ENCODE measurements around the gene LZTS3.
"Not testable (repeated sequence)": the region's sequence is repeated elsewhere in the genome, so short reads cannot be mapped to it uniquely, and the experiment has no call there.

LZTS3 gene

DNA sequence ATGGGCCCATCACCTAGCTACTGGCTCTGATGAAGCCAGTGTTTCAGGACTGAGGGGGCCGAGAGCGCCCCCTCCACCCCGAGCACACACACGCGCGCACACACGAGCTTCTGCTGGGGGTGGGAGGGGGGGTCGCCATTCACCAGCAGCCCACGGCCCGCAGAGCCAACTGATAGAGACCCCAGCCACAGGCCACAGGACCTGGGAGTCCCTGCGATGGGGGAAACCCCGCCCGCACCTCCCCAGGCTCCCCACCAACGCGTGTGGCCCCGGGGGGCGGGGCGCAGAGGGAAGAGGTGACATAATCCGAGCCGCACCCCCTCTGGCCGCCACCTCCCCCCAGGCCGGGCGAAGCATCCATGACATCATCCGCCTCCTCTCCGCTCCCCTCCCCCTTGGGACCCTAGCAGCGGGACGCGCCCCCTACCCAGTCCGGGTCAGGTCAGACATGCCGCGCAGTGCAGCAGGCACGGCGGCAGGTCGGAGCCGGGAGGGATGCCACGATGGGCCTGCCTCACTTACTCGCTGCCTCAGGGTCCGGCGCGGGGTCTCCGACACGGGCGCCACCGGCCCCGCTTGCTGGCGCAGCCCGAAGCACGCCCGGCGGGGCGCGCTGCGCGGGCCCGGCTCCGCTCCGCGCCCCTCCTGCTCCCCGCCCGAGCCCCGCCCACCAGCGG is at the start of gene LZTS3:
TSS of gene LZTS3 (minus strand) at position 617 of the 677 bp plus-strand sequence. CDS start 6,386 bp downstream, outside the sequence.
- peak; percentile 72 for DNase-seq

GRCh38 chr20:3221398-3222226 is 48.3 kb upstream of the LZTS3 start:
- DNase-seq = no peak

- peak; percentile 54 for DNase-seq
These were observed 45.1 kb upstream of the LZTS3 start for GRCh38 chr20:3218307-3218988.

DNA sequence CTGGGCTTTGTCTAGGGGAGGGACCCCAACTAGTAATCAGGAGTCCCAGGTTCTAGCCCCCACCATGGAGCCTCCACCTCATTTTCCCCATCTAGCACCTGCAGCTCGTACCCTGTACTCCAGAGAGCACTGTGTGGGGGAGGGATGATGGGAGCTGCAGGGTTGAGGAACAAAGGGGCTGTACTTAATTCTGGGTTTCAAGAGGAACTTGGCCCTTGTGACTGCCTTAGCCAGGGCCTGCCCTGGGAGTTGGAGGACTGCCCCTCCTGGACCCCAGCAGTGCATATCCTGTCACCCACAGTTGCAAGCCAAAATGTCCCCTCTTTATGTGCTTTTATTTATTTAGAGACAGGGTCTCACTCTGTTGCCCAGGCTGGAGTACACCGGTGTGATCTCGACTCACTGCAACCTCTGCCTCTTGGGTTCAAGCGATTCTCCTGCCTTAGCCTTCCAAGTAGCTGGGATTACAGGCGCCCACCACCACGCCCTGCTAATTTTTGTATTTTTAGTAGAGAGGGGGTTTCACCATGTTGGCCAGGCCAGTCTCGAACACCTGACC is 42.1 kb upstream of the LZTS3 start:
- not testable (repeated sequence) for DNase-seq

- DNase-seq = no peak
These were observed 39.9 kb upstream of the LZTS3 start for GRCh38 chr20:3213226-3213625.

- DNase-seq = no peak
These were observed 37.0 kb upstream of the LZTS3 start for GRCh38 chr20:3210346-3210745.

DNA sequence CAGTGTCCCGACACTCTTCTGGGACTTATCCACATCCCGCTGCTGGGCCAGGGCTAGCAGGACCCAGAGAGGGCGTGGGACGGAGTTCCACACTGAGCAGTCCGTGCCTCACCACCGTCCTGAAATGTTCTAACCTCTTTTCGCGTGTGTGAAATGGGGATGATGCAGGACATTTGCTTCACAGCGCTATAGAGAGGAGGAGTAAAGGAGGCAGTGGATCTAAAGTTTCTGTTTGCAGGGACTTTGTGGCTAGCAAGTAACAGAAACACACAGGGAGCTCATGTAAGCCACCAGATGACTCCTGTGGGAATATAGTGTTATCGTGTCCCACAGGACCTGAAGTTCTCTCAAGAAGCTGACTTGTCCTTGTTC is 36.6 kb upstream of the LZTS3 start:
- DNase-seq = peak; percentile 23

GRCh38 chr20:3209257-3209945 is 36.1 kb upstream of the LZTS3 start, which contains the start of gene ITPA:
Gene ITPA (plus strand): TSS chr20:3209498. CDS start chr20:3209552, 54 bp downstream.
- DNase-seq = peak; percentile 68

DNA sequence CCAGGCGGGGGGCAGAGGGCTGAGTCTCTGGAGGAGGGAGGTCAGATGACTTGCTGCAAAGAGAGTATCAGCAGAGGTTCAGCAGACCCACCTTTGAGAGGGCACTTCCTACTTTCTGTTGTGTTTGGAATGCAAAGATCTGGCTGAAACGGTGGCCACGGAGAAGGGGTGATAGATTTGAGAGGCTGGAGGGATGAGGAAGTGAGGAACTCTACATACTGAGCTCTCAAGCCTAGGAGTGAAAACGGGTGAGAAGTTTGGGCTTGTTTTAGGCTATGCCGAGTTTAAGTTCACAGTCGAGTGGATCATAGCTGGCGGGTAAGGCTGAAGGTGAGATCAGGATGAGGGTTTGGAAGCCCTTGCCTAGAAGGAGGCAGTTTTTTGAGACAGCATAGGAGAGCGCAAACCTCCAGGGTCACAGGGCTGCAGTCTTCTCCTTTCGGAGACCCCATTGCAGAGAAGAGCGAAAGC is 35.5 kb upstream of the LZTS3 start:
- peak; percentile 33 for DNase-seq

GRCh38 chr20:3204124-3204794 is 30.9 kb upstream of the LZTS3 start, which contains the start of gene DDRGK1:
Gene DDRGK1 (minus strand): TSS chr20:3204682. CDS start chr20:3204627, 55 bp downstream.
- DNase-seq = peak; percentile 89

- peak; percentile 43 for DNase-seq
These were observed 30.2 kb upstream of the LZTS3 start for GRCh38 chr20:3203315-3204123.

- DNase-seq = no peak
These were observed 29.6 kb upstream of the LZTS3 start for GRCh38 chr20:3202965-3203314.

DNA sequence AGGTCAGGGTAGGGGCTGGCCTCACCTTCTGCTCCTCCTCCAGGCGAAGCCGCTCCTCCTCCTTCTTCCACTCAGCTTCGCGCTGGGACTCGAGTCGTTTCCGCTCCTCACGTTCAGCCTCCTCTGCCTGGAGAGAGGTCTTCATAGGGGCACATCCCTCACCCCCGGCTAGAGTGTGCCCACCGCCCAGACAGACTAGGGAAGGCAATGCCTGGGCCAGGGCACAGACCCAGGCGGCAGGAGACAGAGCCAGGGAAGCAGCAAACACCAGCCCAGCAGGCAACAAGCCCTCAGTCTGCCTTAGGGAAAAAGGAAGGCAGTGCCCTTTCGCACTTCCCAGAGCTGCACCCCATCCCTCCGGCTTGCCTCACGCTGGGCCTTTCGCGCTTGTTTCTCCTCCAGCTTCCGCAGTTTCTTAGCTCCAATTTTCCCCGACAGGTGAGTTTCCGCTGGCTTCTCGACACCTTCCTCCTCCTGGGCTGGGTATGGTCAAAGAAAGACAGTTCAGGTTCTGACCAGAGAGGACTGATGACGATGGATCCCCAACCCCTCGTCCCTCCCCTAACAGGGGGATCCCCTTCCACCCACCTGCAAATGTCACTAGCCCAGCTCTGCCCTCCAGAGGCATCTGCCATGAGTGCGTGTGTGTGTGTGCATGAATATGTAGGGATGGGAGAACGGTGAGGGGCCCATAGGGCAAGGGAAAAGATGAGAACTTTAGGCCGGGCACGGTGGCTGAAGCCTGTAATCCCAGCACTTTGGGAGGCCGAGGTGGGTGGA is 26.8 kb upstream of the LZTS3 start:
- DNase-seq = no peak

DNA sequence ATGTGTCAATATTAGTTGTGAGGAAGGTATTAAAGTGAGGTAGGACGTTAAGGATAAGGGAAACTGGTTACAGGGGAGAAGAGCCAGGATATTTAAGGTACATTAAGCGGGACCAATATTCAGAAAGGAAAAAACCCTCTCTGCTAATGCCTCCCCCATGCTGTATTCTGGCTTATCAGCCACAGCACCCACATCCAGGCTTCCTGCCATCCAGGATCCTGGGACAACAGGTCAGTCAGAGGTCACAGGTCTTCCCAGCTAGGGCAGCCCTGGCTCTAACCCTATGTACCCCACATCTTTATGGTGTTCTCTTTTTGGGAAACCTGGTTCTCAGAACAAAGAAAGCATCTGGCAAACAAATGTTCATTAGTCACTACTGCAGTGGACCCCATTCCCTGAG is 25.9 kb upstream of the LZTS3 start:
- no peak for DNase-seq

DNA sequence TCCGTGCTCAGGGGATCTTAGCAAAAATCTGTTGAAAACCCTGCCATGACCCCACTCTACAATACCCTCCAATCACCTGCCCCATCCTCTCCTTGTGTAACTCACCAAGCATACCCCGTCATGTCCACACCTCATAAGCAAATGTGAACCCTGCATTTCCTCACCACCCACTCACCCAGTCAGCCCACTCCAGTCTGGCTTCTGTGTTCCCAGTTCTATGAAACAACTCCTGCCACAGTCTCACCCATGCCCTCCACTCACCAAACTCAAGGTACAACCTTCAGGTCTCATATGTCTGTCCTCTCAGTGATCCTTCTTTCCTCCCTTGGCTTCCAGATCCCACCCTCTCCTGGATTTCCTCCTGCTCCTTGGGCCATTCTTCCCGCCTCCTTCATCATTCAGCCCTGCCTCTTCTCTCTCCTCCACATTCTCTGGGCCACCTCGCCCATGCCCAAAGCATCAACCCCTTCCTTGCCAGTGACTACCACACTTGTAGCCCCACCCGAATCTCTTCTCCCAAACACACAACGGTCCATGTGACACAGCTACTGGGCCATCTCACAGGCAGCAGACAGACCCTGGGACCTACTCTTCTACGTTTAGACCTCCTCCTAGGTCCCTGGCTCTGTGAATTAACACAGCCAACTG is 22.4 kb upstream of the LZTS3 start:
- no peak for DNase-seq

GRCh38 chr20:3194617-3195280 is 21.4 kb upstream of the LZTS3 start:
- DNase-seq = no peak

DNA sequence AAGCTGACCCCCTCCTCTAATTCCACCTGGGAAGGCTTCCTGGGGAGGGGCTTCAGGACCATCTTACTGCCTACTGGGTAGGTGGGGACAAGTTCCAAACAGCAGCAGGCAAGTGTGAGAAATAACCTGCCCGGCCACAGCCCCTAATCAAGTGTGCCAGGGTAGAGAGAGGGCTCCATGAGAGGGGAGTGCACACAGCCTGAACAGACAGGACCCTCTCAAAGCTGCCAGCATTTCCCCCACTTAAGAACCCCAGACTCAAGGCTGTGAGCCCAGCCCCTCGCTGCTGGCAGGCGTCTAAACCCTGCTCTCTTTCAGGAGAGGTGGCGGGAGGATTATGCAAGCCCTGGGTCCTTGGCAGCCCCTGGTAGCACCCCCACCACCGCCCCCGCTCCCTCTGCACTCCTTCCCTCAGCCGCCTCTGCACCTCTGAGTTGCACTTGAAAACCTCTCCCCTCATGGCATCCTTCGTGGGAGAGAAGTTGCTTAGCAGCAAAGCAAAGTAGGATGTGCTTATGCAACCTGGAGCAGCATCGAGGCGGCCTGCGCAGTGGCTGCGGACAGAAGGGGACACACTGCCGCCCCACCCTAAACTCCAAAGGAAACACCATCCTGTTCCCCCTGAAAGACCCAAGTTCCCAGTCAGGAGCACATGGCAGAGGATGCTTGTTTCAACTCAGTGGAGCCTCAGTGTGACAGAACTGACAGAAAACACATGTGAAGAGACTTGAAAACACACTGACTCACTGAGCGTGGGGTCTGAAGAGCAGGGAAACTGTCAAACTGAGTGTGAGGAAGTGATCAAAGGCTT is 20.7 kb upstream of the LZTS3 start:
- no peak for DNase-seq
